PC-3 (cell line): Measurements from ENCODE around the gene CCSER1.

Experiments
- CTCF ChIP-seq: fragments of 300-600 bp; sonication (generic); conservative IDR thresholded peaks from 2 replicates; pipeline ENCODE4 v1.5.1; 2017; ENCODE audit warnings: antibody characterized with exemption, low read depth, mild to moderate bottlenecking, low read length
- EZH2phosphoT487 ChIP-seq: fragments of 300-600 bp; sonication (generic); IDR thresholded peaks from 2 replicates; pipeline ENCODE4 v1.6.1; 2018; ENCODE audit warnings: mild to moderate bottlenecking, antibody characterized with exemption, low read length, borderline replicate concordance

GRCh38 chr4:91233164-91233563 is 1106.0 kb downstream of the CCSER1 start:
- no peak for TF ChIP-seq CTCF
- no peak for TF ChIP-seq EZH2phosphoT487
